Activated naive CD8-positive, alpha-beta T cell treated with anti-CD3 and anti-CD28 coated beads, Interleukin-2, amount 10 ng/mL, durations not matched to agents 7 days and 5 days (primary cell): ENCODE data around the gene WWOX. TPM values are rescaled to one million over a fixed set of nuclear protein-coding genes. Genes with fewer than 3 reads are reported as not detected.

Experiments
- ATAC-seq: fragments of 150-1000 bp; cut with Tn5 transposase; one replicate; pipeline ENCODE4 v1.10.0; 2021; ENCODE audit warnings: low read depth, moderate library complexity
- POLR2A ChIA-PET: fragments of 350-600 bp; sonication (Branson Sonifier 250); formaldehyde crosslinking; loops from one replicate; lab custom pipeline; 2021; ENCODE audit warnings: antibody characterized with exemption; lab: Charles Lee
- DNase-seq: peaks from one replicate; pipeline ENCODE4 v3.0.0; 2021
- H3K27ac Mint-ChIP-seq: one replicate; pipeline ENCODE4 v1.8.0; 2022; ENCODE audit warnings: mild to moderate bottlenecking, mixed read lengths
- H3K27me3 Mint-ChIP-seq: one replicate; pipeline ENCODE4 v1.8.0; 2022; ENCODE audit warnings: mild to moderate bottlenecking, moderate library complexity, mixed read lengths
- H3K36me3 Mint-ChIP-seq: one replicate; pipeline ENCODE4 v1.8.0; 2021; ENCODE audit warnings: mild to moderate bottlenecking, mixed read lengths
- H3K4me1 Mint-ChIP-seq: one replicate; pipeline ENCODE4 v1.8.0; 2021; ENCODE audit warnings: mixed read lengths
- H3K4me3 Mint-ChIP-seq: one replicate; pipeline ENCODE4 v1.8.0; 2022; ENCODE audit warnings: mild to moderate bottlenecking, moderate library complexity, mixed read lengths
- H3K9me3 Mint-ChIP-seq: one replicate; pipeline ENCODE4 v1.8.0; 2021; ENCODE audit warnings: mixed read lengths
- total RNA-seq, 2 experiments: library from RNA; stranded (reverse); gene quantifications; one replicate each; pipeline ENCODE4 v1.2.3, GENCODE V29; 2021

WWOX gene
- total RNA-seq, 2 experiments from 2014 or later, result 26.8 to 27.7 TPM

GRCh38 chr16:78635807-78636206 lies 536.4 kb downstream of the WWOX start:
- H3K36me3 Mint-ChIP-seq, result no peaks in the 10 kb centered on the region
- H3K27ac Mint-ChIP-seq, result no peak overlapping the region
- H3K27me3 Mint-ChIP-seq, result no peaks in the 10 kb centered on the region
- DNase-seq (no peak), ATAC-seq (no peak)
- peaks cover 4% of the 10 kb centered on the region for H3K4me1 Mint-ChIP-seq
- POLR2A ChIA-PET, result no interaction called here
- H3K4me3 Mint-ChIP-seq, result no peak overlapping the region
- H3K9me3 Mint-ChIP-seq, result peaks cover 6% of the 10 kb centered on the region

- DNase-seq, result no peak
- H3K9me3 Mint-ChIP-seq, result no peaks in the 10 kb centered on the region
- POLR2A ChIA-PET, result no interaction called here
- H3K4me1 Mint-ChIP-seq, result peaks cover 7% of the 10 kb centered on the region
- no peak for ATAC-seq
- no peak overlapping the region for H3K27ac Mint-ChIP-seq
- H3K4me3 Mint-ChIP-seq, result no peak overlapping the region
- peaks cover 8% of the 10 kb centered on the region for H3K27me3 Mint-ChIP-seq
- H3K36me3 Mint-ChIP-seq, result no peaks in the 10 kb centered on the region
Observed at GRCh38 chr16:78638371-78638770, 538.9 kb downstream of the WWOX start.

GRCh38 chr16:78639775-78640174 lies 540.3 kb downstream of the WWOX start:
- DNase-seq, result no peak

GRCh38 chr16:78640886-78641285 lies 541.4 kb downstream of the WWOX start:
- Mint-ChIP-seq H3K4me3 (no peak overlapping the region), H3K4me1 (peaks cover 7% of the 10 kb centered on the region), H3K27ac (no peak overlapping the region), H3K36me3 (no peaks in the 10 kb centered on the region), H3K9me3 (peaks cover 2% of the 10 kb centered on the region), H3K27me3 (peaks cover 8% of the 10 kb centered on the region)
- ATAC-seq (no peak), DNase-seq (no peak)
- POLR2A ChIA-PET, result no interaction called here

More at GRCh38 chr16:78639775-78640174, 540.3 kb downstream of the WWOX start:
- POLR2A ChIA-PET, result no interaction called here
- ATAC-seq, result no peak
- H3K36me3 Mint-ChIP-seq, result no peaks in the 10 kb centered on the region
- H3K4me3 Mint-ChIP-seq, result no peak overlapping the region
- H3K27me3 Mint-ChIP-seq, result peaks cover 8% of the 10 kb centered on the region
- H3K9me3 Mint-ChIP-seq, result no peaks in the 10 kb centered on the region
- peaks cover 7% of the 10 kb centered on the region for H3K4me1 Mint-ChIP-seq
- H3K27ac Mint-ChIP-seq, result no peak overlapping the region

- Mint-ChIP-seq H3K27ac (no peak overlapping the region), H3K4me3 (no peak overlapping the region), H3K36me3 (no peaks in the 10 kb centered on the region), H3K27me3 (peaks cover 8% of the 10 kb centered on the region), H3K4me1 (peaks cover 7% of the 10 kb centered on the region), H3K9me3 (peaks cover 2% of the 10 kb centered on the region)
- ATAC-seq (no peak), DNase-seq (no peak)
- POLR2A ChIA-PET, result no interaction called here
Observed at GRCh38 chr16:78641433-78641832, 542.0 kb downstream of the WWOX start.

GRCh38 chr16:78642621-78643285 lies 543.3 kb downstream of the WWOX start:
- H3K4me1 Mint-ChIP-seq, result peaks cover 7% of the 10 kb centered on the region
- no peak overlapping the region for H3K4me3 Mint-ChIP-seq
- no peak for ATAC-seq
- H3K9me3 Mint-ChIP-seq, result peaks cover 2% of the 10 kb centered on the region
- no peak for DNase-seq
- POLR2A ChIA-PET, result no interaction called here
- H3K27me3 Mint-ChIP-seq, result peaks cover 8% of the 10 kb centered on the region
- H3K27ac Mint-ChIP-seq, result no peak overlapping the region
- no peaks in the 10 kb centered on the region for H3K36me3 Mint-ChIP-seq

- peaks cover 3% of the 10 kb centered on the region for H3K4me1 Mint-ChIP-seq
- H3K4me3 Mint-ChIP-seq, result no peak overlapping the region
- peaks cover 2% of the 10 kb centered on the region for H3K9me3 Mint-ChIP-seq
- POLR2A ChIA-PET, result no interaction called here
- H3K27ac Mint-ChIP-seq, result no peak overlapping the region
- no peak for DNase-seq
- H3K27me3 Mint-ChIP-seq, result peaks cover 8% of the 10 kb centered on the region
- ATAC-seq, result no peak
- H3K36me3 Mint-ChIP-seq, result no peaks in the 10 kb centered on the region
Observed at GRCh38 chr16:78645657-78646056, 546.2 kb downstream of the WWOX start.

GRCh38 chr16:78647019-78647418 lies 547.6 kb downstream of the WWOX start:
- Mint-ChIP-seq H3K36me3 (no peaks in the 10 kb centered on the region), H3K4me3 (no peak overlapping the region), H3K9me3 (peaks cover 2% of the 10 kb centered on the region), H3K27ac (no peak overlapping the region), H3K4me1 (no peaks in the 10 kb centered on the region), H3K27me3 (no peaks in the 10 kb centered on the region)
- POLR2A ChIA-PET, result no interaction called here
- DNase-seq (no peak), ATAC-seq (no peak)

GRCh38 chr16:78647491-78647890 lies 548.0 kb downstream of the WWOX start:
- Mint-ChIP-seq H3K4me1 (no peaks in the 10 kb centered on the region), H3K4me3 (no peak overlapping the region), H3K36me3 (no peaks in the 10 kb centered on the region), H3K9me3 (peaks cover 2% of the 10 kb centered on the region), H3K27me3 (no peaks in the 10 kb centered on the region), H3K27ac (no peak overlapping the region)
- no peak for DNase-seq
- ATAC-seq, result no peak
- POLR2A ChIA-PET, result no interaction called here

GRCh38 chr16:78648517-78648916 lies 549.1 kb downstream of the WWOX start:
- peaks cover 2% of the 10 kb centered on the region for H3K9me3 Mint-ChIP-seq
- no peak overlapping the region for H3K4me3 Mint-ChIP-seq
- no peaks in the 10 kb centered on the region for H3K27me3 Mint-ChIP-seq
- H3K36me3 Mint-ChIP-seq, result no peaks in the 10 kb centered on the region
- DNase-seq (no peak), ATAC-seq (no peak)
- H3K27ac Mint-ChIP-seq, result no peak overlapping the region
- no peaks in the 10 kb centered on the region for H3K4me1 Mint-ChIP-seq
- POLR2A ChIA-PET, result no interaction called here

GRCh38 chr16:78650339-78651074 lies 551.1 kb downstream of the WWOX start:
- H3K36me3 Mint-ChIP-seq, result no peaks in the 10 kb centered on the region
- no peak overlapping the region for H3K4me3 Mint-ChIP-seq
- no peaks in the 10 kb centered on the region for H3K9me3 Mint-ChIP-seq
- no peak overlapping the region for H3K27ac Mint-ChIP-seq
- ATAC-seq (no peak), DNase-seq (no peak)
- no peaks in the 10 kb centered on the region for H3K4me1 Mint-ChIP-seq
- POLR2A ChIA-PET, result no interaction called here
- H3K27me3 Mint-ChIP-seq, result no peaks in the 10 kb centered on the region

GRCh38 chr16:78654929-78655328 lies 555.5 kb downstream of the WWOX start:
- Mint-ChIP-seq H3K4me1 (no peaks in the 10 kb centered on the region), H3K27ac (no peak overlapping the region), H3K4me3 (no peak overlapping the region), H3K27me3 (peaks cover 2% of the 10 kb centered on the region), H3K9me3 (no peaks in the 10 kb centered on the region), H3K36me3 (no peaks in the 10 kb centered on the region)
- no peak for ATAC-seq
- POLR2A ChIA-PET, result no interaction called here
- no peak for DNase-seq

- Mint-ChIP-seq H3K4me1 (no peaks in the 10 kb centered on the region), H3K27me3 (peaks cover 2% of the 10 kb centered on the region), H3K9me3 (no peaks in the 10 kb centered on the region), H3K36me3 (no peaks in the 10 kb centered on the region), H3K4me3 (no peak overlapping the region), H3K27ac (no peak overlapping the region)
- ATAC-seq (no peak), DNase-seq (no peak)
- POLR2A ChIA-PET, result no interaction called here
Observed at GRCh38 chr16:78655331-78656113, 556.1 kb downstream of the WWOX start.
